ENCODE measurements around the gene TTBK1. TPM values are rescaled to one million over a fixed set of nuclear protein-coding genes. Genes with fewer than 3 reads are reported as not detected.

The TTBK1 gene
- polyA plus RNA-seq, 1 donor from 2014 or later = 4.2 TPM

GRCh38 chr6:43291708-43292107, 48.4 kb downstream of the TTBK1 start:
- no peak overlapping the region for H3K4me3 ChIP-seq (ENCODE audit: low read length)
- H3K27ac ChIP-seq (ENCODE audit: low read length) = no peak overlapping the region
- H3K9me2 ChIP-seq (ENCODE audit: insufficient read depth, low read length) = no peaks in the 10 kb centered on the region
- H3K79me2 ChIP-seq (replicated peaks; ENCODE audit: insufficient read depth, low read length) = no peaks in the 10 kb centered on the region
- no peaks in the 10 kb centered on the region for H3K9me3 ChIP-seq (ENCODE audit: low read length)
- TF ChIP-seq CTCF (IDR thresholded peaks at IDR 0.05; ENCODE audit: poor library complexity, severe bottlenecking) = no peak
- no peak for TF ChIP-seq EZH2 (IDR thresholded peaks at IDR 0.05; ENCODE audit: borderline replicate concordance, insufficient read depth, low read length, poor library complexity, severe bottlenecking)
- TF ChIP-seq SMC3 (conservative IDR thresholded peaks at IDR 0.05; ENCODE audit: poor library complexity) = no peak
- TF ChIP-seq MXI1 (conservative IDR thresholded peaks at IDR 0.05; ENCODE audit: poor library complexity, severe bottlenecking) = no peak
- TF ChIP-seq RAD21 (conservative IDR thresholded peaks at IDR 0.05) = no peak
- no peak for TF ChIP-seq EP300 (conservative IDR thresholded peaks at IDR 0.05; ENCODE audit: poor library complexity, severe bottlenecking)
- TF ChIP-seq POLR2AphosphoS5 (IDR thresholded peaks at IDR 0.05) = no peak
- TF ChIP-seq TAF1 (IDR thresholded peaks at IDR 0.05; ENCODE audit: low read depth) = no peak
- no peak for TF ChIP-seq REST (IDR thresholded peaks at IDR 0.05; ENCODE audit: borderline replicate concordance)
- H4K20me1 ChIP-seq (ENCODE audit: insufficient read depth) = no peaks in the 10 kb centered on the region
- H2AFZ ChIP-seq (ENCODE audit: low read depth, low read length) = no peak overlapping the region
- no peak overlapping the region for H3K9ac ChIP-seq (ENCODE audit: low read length)
- H3K36me3 ChIP-seq (ENCODE audit: insufficient read depth, low read length) = no peaks in the 10 kb centered on the region
- H3K27me3 ChIP-seq (ENCODE audit: insufficient read depth, low read depth, low read length) = no peaks in the 10 kb centered on the region
- no peak overlapping the region for H3K4me2 ChIP-seq (ENCODE audit: low read length)
- no peaks in the 10 kb centered on the region for H3F3A ChIP-seq (ENCODE audit: insufficient read depth, low read length, poor library complexity, severe bottlenecking)

GRCh38 chr6:43292341-43292740, 49.1 kb downstream of the TTBK1 start:
- Histone ChIP-seq H3F3A (ENCODE audit: insufficient read depth, low read length, poor library complexity, severe bottlenecking) (no peaks in the 10 kb centered on the region), H3K27me3 (ENCODE audit: insufficient read depth, low read depth, low read length) (no peaks in the 10 kb centered on the region), H3K4me3 (ENCODE audit: low read length) (no peak overlapping the region), H3K9ac (ENCODE audit: low read length) (no peak overlapping the region), H3K27ac (ENCODE audit: low read length) (no peak overlapping the region), H3K9me3 (ENCODE audit: low read length) (no peaks in the 10 kb centered on the region), H3K79me2 (replicated peaks; ENCODE audit: insufficient read depth, low read length) (no peaks in the 10 kb centered on the region), H3K9me2 (ENCODE audit: insufficient read depth, low read length) (no peaks in the 10 kb centered on the region), H3K4me2 (ENCODE audit: low read length) (no peak overlapping the region), H3K36me3 (ENCODE audit: insufficient read depth, low read length) (no peaks in the 10 kb centered on the region), H4K20me1 (ENCODE audit: insufficient read depth) (no peaks in the 10 kb centered on the region), H2AFZ (ENCODE audit: low read depth, low read length) (no peak overlapping the region)
- TF ChIP-seq SMC3 (conservative IDR thresholded peaks at IDR 0.05; ENCODE audit: poor library complexity) (no peak), CTCF (IDR thresholded peaks at IDR 0.05; ENCODE audit: poor library complexity, severe bottlenecking) (no peak), EZH2 (IDR thresholded peaks at IDR 0.05; ENCODE audit: borderline replicate concordance, insufficient read depth, low read length, poor library complexity, severe bottlenecking) (no peak), TAF1 (IDR thresholded peaks at IDR 0.05; ENCODE audit: low read depth) (no peak), EP300 (conservative IDR thresholded peaks at IDR 0.05; ENCODE audit: poor library complexity, severe bottlenecking) (no peak), MXI1 (conservative IDR thresholded peaks at IDR 0.05; ENCODE audit: poor library complexity, severe bottlenecking) (no peak), RAD21 (conservative IDR thresholded peaks at IDR 0.05) (no peak), REST (IDR thresholded peaks at IDR 0.05; ENCODE audit: borderline replicate concordance) (no peak), POLR2AphosphoS5 (IDR thresholded peaks at IDR 0.05) (no peak)

Data from neural cell (in vitro differentiated cells).